ENCODE results near the gene PPP2R5D. TPM values are rescaled to one million over a fixed set of nuclear protein-coding genes. Genes with fewer than 3 reads are reported as not detected.
A peak's percentile ranks its signal among the peaks of the same experiment; 100 is the strongest.

The PPP2R5D gene
- total and polyA plus RNA-seq, 4 experiments from 2014 or later = 22.3 to 38.0 (median 33.7) TPM

- Mint-ChIP-seq H3K36me3 (peaks cover 15 to 38% of the 10 kb centered on the region in 2 donors), H3K9me3 (peaks cover 0 to 2% (median 0%) of the 10 kb centered on the region in 8 donors), H3K4me1 (peaks cover 15 to 44% (median 38%) of the 10 kb centered on the region in 4 donors), H3K27ac (peak overlapping the region; percentile 94 to 98 (median 97)), H3K27me3 (no peaks in the 10 kb centered on the region), H3K4me3 (peak overlapping the region; percentile 92 to 97 (median 94))
- Histone ChIP-seq H3K27ac (ENCODE audit: low read depth, low read length) (peak overlapping the region; percentile 85), H3K4me1 (ENCODE audit: insufficient read depth, low read length) (peaks cover 34% of the 10 kb centered on the region), H3K27me3 (ENCODE audit: insufficient read depth, low read length) (no peaks in the 10 kb centered on the region), H3K4me3 (ENCODE audit: low read length in 2 of 2) (peak overlapping the region; percentile 81 to 88), H3K36me3 (ENCODE audit: insufficient read depth, low read length) (peaks cover 21% of the 10 kb centered on the region), H3K9me3 (ENCODE audit: control insufficient read depth in 1 of 2, low read length in 2 of 2) (no peaks in the 10 kb centered on the region)
- CTCF ChIA-PET (ENCODE audit: partially characterized antibody) = interaction anchor here (1.1 to 1.9 kb wide), 5 partner anchors 17 to 73 kb away, joined by 3 to 6 read pairs (median 3); partner anchors contain the start of gene RRP36
- intact Hi-C loops (cut with micrococcal nuclease) = loop anchor here (1.0 kb wide), 5 partner anchors 39 to 124 kb away; partner anchors contain the start of genes CNPY3, KLHDC3, PEX6 and PPP2R5D
- POLR2A ChIA-PET (ENCODE audit: partially characterized antibody) = interaction anchor here (0.6 to 5.3 kb wide), 14 partner anchors 31 to 530 kb away, joined by 3 to 51 read pairs (median 4); partner anchors contain the start of genes ABCC10, CNPY3, KLHDC3 and MEA1
- DNase-seq = no peak
These were observed 68.6 kb downstream of the PPP2R5D start for GRCh38 chr6:43052842-43053544.

DNA sequence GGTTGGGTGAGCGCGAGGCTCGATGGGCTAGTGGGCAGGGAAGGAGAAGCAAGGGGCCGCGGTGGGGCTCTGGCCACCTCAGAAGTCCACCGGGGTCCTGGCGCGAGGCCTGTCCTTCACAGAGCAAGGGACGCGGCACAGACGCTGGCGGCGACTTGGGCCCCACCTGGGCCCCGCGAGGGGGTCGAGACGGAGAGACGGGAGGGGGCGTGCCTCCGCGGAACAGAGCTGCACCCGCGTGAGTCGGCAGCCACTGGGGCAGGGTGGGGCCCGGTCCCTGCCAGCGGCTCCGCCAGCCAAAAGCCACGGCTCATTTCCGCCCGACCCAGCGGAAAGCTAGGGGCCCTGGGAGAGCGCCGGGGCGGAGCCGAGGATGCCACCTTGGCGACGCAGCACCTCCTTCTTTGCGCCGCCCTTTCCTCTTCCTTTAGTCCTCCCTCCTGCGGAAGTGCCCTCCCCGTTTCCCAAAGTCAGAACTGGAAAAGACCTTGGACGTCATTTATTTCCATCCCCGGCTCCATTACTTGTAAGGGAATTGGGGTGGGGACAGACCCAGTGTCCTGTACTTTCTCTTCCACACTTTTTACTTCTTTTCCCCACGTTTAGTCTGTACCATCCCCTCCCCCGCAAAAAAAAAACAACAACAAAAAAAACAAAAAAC is 69.3 kb downstream of the PPP2R5D start, which contains the start of gene CUL7:
CUL7 (minus strand) TSS at position 307 of the 661 bp plus-strand sequence. CDS start 1,063 bp downstream, outside the sequence.
- peak within 1 kb of the TSS; percentile 92 to 97 (median 94) for H3K4me3 Mint-ChIP-seq
- POLR2A ChIA-PET (ENCODE audit: partially characterized antibody) = interaction anchor here (0.6 to 5.3 kb wide), 21 partner anchors 9 to 490 kb away, joined by 3 to 51 read pairs (median 3); partner anchors contain the start of genes ABCC10, CNPY3, KLHDC3 and MEA1
- intact Hi-C loops (cut with micrococcal nuclease) = loop anchor here (1.0 kb wide), 5 partner anchors 39 to 124 kb away; partner anchors contain the start of genes CNPY3, KLHDC3, PEX6 and PPP2R5D

DNA sequence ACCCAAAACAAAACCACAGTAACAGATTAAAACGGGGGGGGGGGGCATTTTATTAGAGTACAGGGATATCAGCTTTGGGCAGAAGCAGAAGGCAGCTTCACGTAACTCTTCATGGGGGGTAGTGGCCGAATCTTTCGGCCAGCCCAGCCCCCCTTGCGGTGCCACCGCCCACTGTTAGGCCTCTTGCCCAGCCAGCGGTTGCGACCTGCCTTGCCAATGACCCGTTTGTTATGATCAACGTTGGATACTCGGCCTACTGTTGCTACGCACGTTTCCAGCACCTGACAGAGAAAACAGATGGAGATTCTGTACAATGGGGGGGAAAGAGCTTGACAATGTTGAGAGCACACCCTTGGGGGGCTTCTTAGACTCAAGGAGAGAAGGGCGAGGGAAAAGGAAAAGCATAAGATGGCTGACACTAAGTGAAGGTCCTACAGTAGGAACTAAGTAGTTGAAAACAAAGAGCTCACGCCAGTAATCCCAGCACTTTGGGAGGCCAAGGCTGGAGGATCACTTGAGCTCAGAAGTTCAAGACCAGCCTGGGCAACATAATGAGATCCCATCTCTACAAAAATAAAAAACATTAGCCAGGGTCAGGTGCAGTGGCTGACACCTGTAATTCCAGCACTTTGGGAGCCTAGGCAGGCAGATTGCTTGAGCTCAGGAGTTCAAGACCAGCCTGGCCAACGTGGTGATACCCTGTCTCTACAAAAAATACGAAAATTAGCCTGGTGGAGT is 70.0 kb downstream of the PPP2R5D start:
- H3K4me3 Mint-ChIP-seq = peak overlapping the region; percentile 92 to 97 (median 94)
- peaks cover 25 to 58% (median 50%) of the 10 kb centered on the region in 4 donors for H3K4me1 Mint-ChIP-seq
- peaks cover 0 to 2% (median 0%) of the 10 kb centered on the region in 8 donors for H3K9me3 Mint-ChIP-seq
- ChIA-PET CTCF (ENCODE audit: partially characterized antibody) (interaction anchor here (0.7 to 1.9 kb wide), 6 partner anchors 19 to 75 kb away, joined by 3 to 6 read pairs (median 3); partner anchors contain the start of genes KLHDC3 and RRP36), POLR2A (ENCODE audit: partially characterized antibody) (interaction anchor here (0.6 to 5.3 kb wide), 23 partner anchors 9 to 490 kb away, joined by 3 to 51 read pairs (median 3); partner anchors contain the start of genes ABCC10, CNPY3, KLHDC3 and MEA1)
- peak overlapping the region; percentile 28 to 81 for H3K4me3 ChIP-seq (ENCODE audit: low read length in 2 of 2)
- intact Hi-C loops (cut with micrococcal nuclease) = no loop called here
- H3K27ac Mint-ChIP-seq = peak overlapping the region; percentile 94 to 98 (median 97)
- H3K36me3 ChIP-seq (ENCODE audit: insufficient read depth, low read length) = peaks cover 17% of the 10 kb centered on the region
- H3K27ac ChIP-seq (ENCODE audit: low read depth, low read length) = peak overlapping the region; percentile 85
- H3K36me3 Mint-ChIP-seq = peaks cover 15 to 44% of the 10 kb centered on the region in 2 donors
- H3K27me3 Mint-ChIP-seq = no peaks in the 10 kb centered on the region
- no peaks in the 10 kb centered on the region for H3K27me3 ChIP-seq (ENCODE audit: insufficient read depth, low read length)
- no peaks in the 10 kb centered on the region for H3K9me3 ChIP-seq (ENCODE audit: control insufficient read depth in 1 of 2, low read length in 2 of 2)
- H3K4me1 ChIP-seq (ENCODE audit: insufficient read depth, low read length) = peaks cover 43% of the 10 kb centered on the region
- no peak for DNase-seq

More for the DNA sequence above, 69.3 kb downstream of the PPP2R5D start, which contains the start of gene CUL7:
- H3K9me3 ChIP-seq (ENCODE audit: control insufficient read depth in 1 of 2, low read length in 2 of 2) = no peaks in the 10 kb centered on the region
- Mint-ChIP-seq H3K36me3 (peaks cover 15 to 40% of the 10 kb centered on the region in 2 donors), H3K9me3 (peaks cover 0 to 2% (median 0%) of the 10 kb centered on the region in 8 donors), H3K4me1 (peaks cover 22 to 51% (median 44%) of the 10 kb centered on the region in 4 donors), H3K27me3 (no peaks in the 10 kb centered on the region), H3K27ac (peak within 1 kb of the TSS; percentile 94 to 98 (median 97))
- H3K27ac ChIP-seq (ENCODE audit: low read depth, low read length) = peak within 1 kb of the TSS; percentile 85
- DNase-seq = peak; percentile 86 to 92 (median 88)
- peak within 1 kb of the TSS; percentile 81 to 88 for H3K4me3 ChIP-seq (ENCODE audit: low read length in 2 of 2)
- H3K4me1 ChIP-seq (ENCODE audit: insufficient read depth, low read length) = peaks cover 41% of the 10 kb centered on the region
- peaks cover 21% of the 10 kb centered on the region for H3K36me3 ChIP-seq (ENCODE audit: insufficient read depth, low read length)
- no peaks in the 10 kb centered on the region for H3K27me3 ChIP-seq (ENCODE audit: insufficient read depth, low read length)
- CTCF ChIA-PET (ENCODE audit: partially characterized antibody) = interaction anchor here (0.7 to 1.9 kb wide), 6 partner anchors 18 to 74 kb away, joined by 3 to 6 read pairs (median 3); partner anchors contain the start of genes KLHDC3 and RRP36

DNA sequence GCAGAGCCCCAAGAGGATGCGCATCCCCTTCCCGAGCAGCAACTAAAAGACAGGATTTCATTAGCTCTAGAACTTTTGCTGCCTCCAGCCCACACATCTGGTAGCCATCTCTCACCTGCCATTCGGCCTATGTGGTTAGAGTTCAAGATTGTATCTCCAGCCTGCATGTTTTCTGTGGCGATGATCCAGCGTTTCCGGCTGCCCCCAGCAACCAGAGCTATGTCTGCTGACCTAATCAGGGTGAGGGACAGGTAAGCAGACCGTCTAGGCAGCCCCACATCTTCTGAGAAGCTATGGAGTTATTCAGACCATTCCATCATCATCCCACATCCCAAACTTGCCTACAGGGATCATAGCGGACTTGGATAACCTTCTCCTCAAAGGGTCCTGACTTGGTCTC is 71.6 kb downstream of the PPP2R5D start:
- Mint-ChIP-seq H3K36me3 (peaks cover 11 to 40% of the 10 kb centered on the region in 2 donors), H3K27me3 (no peaks in the 10 kb centered on the region), H3K4me3 (peak overlapping the region in 2 of 8 donors; percentile 32 to 35), H3K9me3 (peaks cover 0 to 2% (median 0%) of the 10 kb centered on the region in 8 donors), H3K4me1 (peaks cover 34 to 74% (median 59%) of the 10 kb centered on the region in 4 donors), H3K27ac (peak overlapping the region in 4 of 7 donors; percentile 22 to 94 (median 54))
- no peak overlapping the region for H3K27ac ChIP-seq (ENCODE audit: low read depth, low read length)
- no peak for DNase-seq
- H3K4me1 ChIP-seq (ENCODE audit: insufficient read depth, low read length) = peaks cover 53% of the 10 kb centered on the region
- H3K9me3 ChIP-seq (ENCODE audit: control insufficient read depth in 1 of 2, low read length in 2 of 2) = no peaks in the 10 kb centered on the region
- H3K36me3 ChIP-seq (ENCODE audit: insufficient read depth, low read length) = peaks cover 13% of the 10 kb centered on the region
- intact Hi-C loops (cut with micrococcal nuclease) = no loop called here
- ChIA-PET CTCF (ENCODE audit: partially characterized antibody) (interaction anchor here (1.3 kb wide), 1 partner anchor 41 kb away, joined by 5 read pairs; the partner anchor contains the start of genes KLHDC3 and MEA1), POLR2A (ENCODE audit: partially characterized antibody) (interaction anchor here (0.6 to 5.3 kb wide), 6 partner anchors 34 to 285 kb away, joined by 3 to 51 read pairs (median 23); partner anchors contain the start of genes CNPY3, KLHDC3, MEA1 and PPP2R5D)
- H3K4me3 ChIP-seq (ENCODE audit: low read length in 2 of 2) = no peak overlapping the region
- H3K27me3 ChIP-seq (ENCODE audit: insufficient read depth, low read length) = no peaks in the 10 kb centered on the region

DNA sequence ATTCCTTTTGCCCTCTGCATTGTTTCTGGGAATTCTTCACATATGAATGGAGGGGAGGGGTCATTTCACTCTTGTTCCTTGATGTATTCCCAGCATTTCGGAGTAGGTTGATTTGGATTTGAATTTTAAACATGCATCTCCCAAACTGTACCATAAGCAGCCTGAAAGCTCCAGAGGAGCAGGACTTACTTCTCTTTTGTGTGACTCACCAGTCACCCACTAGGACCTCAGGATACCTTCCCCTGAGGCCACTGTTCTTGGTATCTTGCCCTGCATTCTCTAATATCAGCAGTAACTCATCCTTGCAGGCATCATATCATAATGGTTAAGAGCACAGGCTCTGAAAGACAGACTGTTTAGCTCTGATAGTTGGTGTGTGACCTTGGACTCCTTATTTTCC is 74.2 kb downstream of the PPP2R5D start:
- H3K27me3 Mint-ChIP-seq = no peaks in the 10 kb centered on the region
- Histone ChIP-seq H3K9me3 (ENCODE audit: control insufficient read depth in 1 of 2, low read length in 2 of 2) (no peaks in the 10 kb centered on the region), H3K4me3 (ENCODE audit: low read length in 2 of 2) (peak overlapping the region; percentile 84 to 87), H3K36me3 (ENCODE audit: insufficient read depth, low read length) (peaks cover 13% of the 10 kb centered on the region), H3K27ac (ENCODE audit: low read depth, low read length) (peak overlapping the region; percentile 91), H3K27me3 (ENCODE audit: insufficient read depth, low read length) (no peaks in the 10 kb centered on the region), H3K4me1 (ENCODE audit: insufficient read depth, low read length) (peaks cover 30% of the 10 kb centered on the region)
- CTCF ChIA-PET (ENCODE audit: partially characterized antibody) = interaction anchor here (1.9 kb wide), 1 partner anchor 44 kb away, joined by 7 read pairs; the partner anchor contains the start of genes KLHDC3 and MEA1
- peaks cover 30 to 60% (median 42%) of the 10 kb centered on the region in 4 donors for H3K4me1 Mint-ChIP-seq
- POLR2A ChIA-PET (ENCODE audit: partially characterized antibody) = interaction anchor here (1.0 to 3.1 kb wide), 13 partner anchors 16 to 288 kb away, joined by 3 to 32 read pairs (median 8); partner anchors contain the start of genes CNPY3, KLHDC3, MEA1 and PEX6
- intact Hi-C loops (cut with micrococcal nuclease) = loop anchor here (2.0 kb wide), 1 partner anchor 112 kb away; the partner anchor contains the start of gene SRF
- H3K27ac Mint-ChIP-seq = peak overlapping the region; percentile 97 to 100 (median 99)
- peak overlapping the region; percentile 94 to 99 (median 97) for H3K4me3 Mint-ChIP-seq
- H3K9me3 Mint-ChIP-seq = peaks cover 0 to 2% (median 0%) of the 10 kb centered on the region in 8 donors
- H3K36me3 Mint-ChIP-seq = peaks cover 19 to 45% of the 10 kb centered on the region in 2 donors
- no peak for DNase-seq
